Progenitor cell of endocrine pancreas (in vitro differentiated cells): Measurements from ENCODE around the gene BMERB1. TPM values are rescaled to one million over a fixed set of nuclear protein-coding genes. Genes with fewer than 3 reads are reported as not detected.
A peak's percentile ranks its signal among the peaks of the same experiment; 100 is the strongest.
"Not testable (repeated sequence)": the region's sequence is repeated elsewhere in the genome, so short reads cannot be mapped to it uniquely, and the experiment has no call there.

Source experiments
- DNase-seq: peaks from one replicate; pipeline ENCODE4 v3.0.0; 2021; ENCODE audit warnings: low spot score; ENCODE audit not compliant: unreplicated experiment
- H3K27ac Mint-ChIP-seq: 2 replicates; pipeline ENCODE4 v1.8.0; 2021; ENCODE audit warnings: mild to moderate bottlenecking, moderate library complexity, mixed read lengths
- H3K27me3 Mint-ChIP-seq: 2 replicates; pipeline ENCODE4 v1.8.0; 2021; ENCODE audit warnings: mixed read lengths
- H3K36me3 Mint-ChIP-seq: 2 replicates; pipeline ENCODE4 v1.8.0; 2022; ENCODE audit warnings: mixed read lengths; ENCODE audit not compliant: insufficient read depth
- H3K4me1 Mint-ChIP-seq: 2 replicates; pipeline ENCODE4 v1.8.0; 2021; ENCODE audit warnings: low read depth, mixed read lengths
- H3K4me3 Mint-ChIP-seq: 2 replicates; pipeline ENCODE4 v1.8.0; 2021; ENCODE audit warnings: low read depth, mild to moderate bottlenecking, moderate library complexity, mixed read lengths
- H3K9me3 Mint-ChIP-seq: 2 replicates; pipeline ENCODE4 v1.8.0; 2021; ENCODE audit warnings: low read depth, mixed read lengths
- total RNA-seq: library from RNA; stranded (reverse); gene quantifications from 2 replicates; pipeline ENCODE4 v1.2.1, GENCODE V29; 2021
- TF ChIP-seq, protein P1 (sequence below): fragments of 200-600 bp; sonication (generic); IDR thresholded peaks from one replicate; pipeline ENCODE4 v1.5.0; 2021; ENCODE audit warnings: antibody characterized with exemption, mild to moderate bottlenecking; ENCODE audit not compliant: unreplicated experiment

The BMERB1 gene
- total RNA-seq, 1 donor from 2014 or later = 13.5 TPM

- Mint-ChIP-seq H3K4me1 (peaks cover 7% of the 10 kb centered on the region), H3K4me3 (peak overlapping the region; percentile 87), H3K27ac (no peak overlapping the region), H3K27me3 (peaks cover 29% of the 10 kb centered on the region), H3K9me3 (no peaks in the 10 kb centered on the region), H3K36me3 (no peaks in the 10 kb centered on the region)
- no peak for DNase-seq
- TF ChIP-seq, protein P1, sequence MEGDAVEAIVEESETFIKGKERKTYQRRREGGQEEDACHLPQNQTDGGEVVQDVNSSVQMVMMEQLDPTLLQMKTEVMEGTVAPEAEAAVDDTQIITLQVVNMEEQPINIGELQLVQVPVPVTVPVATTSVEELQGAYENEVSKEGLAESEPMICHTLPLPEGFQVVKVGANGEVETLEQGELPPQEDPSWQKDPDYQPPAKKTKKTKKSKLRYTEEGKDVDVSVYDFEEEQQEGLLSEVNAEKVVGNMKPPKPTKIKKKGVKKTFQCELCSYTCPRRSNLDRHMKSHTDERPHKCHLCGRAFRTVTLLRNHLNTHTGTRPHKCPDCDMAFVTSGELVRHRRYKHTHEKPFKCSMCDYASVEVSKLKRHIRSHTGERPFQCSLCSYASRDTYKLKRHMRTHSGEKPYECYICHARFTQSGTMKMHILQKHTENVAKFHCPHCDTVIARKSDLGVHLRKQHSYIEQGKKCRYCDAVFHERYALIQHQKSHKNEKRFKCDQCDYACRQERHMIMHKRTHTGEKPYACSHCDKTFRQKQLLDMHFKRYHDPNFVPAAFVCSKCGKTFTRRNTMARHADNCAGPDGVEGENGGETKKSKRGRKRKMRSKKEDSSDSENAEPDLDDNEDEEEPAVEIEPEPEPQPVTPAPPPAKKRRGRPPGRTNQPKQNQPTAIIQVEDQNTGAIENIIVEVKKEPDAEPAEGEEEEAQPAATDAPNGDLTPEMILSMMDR = no peak
Observed at GRCh38 chr16:15435216-15435864, 952 bp downstream of the BMERB1 start.

DNA sequence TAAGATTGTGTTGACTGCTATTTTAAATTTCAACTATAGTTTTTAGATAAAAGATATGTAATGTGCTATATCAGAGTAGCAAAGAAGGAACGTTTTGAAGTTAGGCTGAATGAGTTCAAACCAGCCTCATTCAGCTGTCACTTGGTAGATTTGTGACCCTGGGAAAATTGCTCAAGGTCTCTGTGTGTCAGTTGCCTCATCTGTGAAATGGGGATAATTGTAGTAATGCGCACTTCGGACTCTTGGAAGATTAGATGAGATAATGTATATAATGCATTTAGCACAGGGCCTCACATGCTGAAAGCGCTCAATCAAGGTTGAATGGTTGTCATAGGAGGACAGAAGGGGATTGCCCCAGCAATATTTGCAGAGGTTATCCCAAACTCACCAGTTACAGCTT, 4.7 kb downstream of the BMERB1 start:
- no peak for DNase-seq
- Mint-ChIP-seq H3K9me3 (no peaks in the 10 kb centered on the region), H3K27ac (no peak overlapping the region), H3K36me3 (no peaks in the 10 kb centered on the region), H3K4me1 (peaks cover 7% of the 10 kb centered on the region), H3K27me3 (peaks cover 19% of the 10 kb centered on the region), H3K4me3 (no peak overlapping the region)
- TF ChIP-seq, protein P1 = no peak

DNA sequence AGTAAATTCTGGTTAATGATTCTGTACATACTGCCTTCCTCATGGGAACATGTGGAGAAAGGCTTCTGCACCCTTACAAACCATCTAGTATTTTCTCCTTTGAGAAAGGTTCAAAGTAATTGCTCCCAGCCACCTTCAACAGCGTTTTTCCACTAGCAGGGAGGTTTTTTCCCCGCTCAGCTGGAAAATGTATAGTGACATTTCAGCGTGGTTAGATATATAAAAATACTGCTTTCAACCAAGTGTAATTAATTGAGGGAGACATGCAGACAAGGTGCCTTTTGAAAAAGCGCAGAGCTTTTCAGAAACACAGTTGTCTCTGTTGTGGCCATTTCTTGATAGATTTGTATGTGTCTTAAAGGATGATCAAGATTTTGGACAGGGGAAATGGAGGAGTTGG, 5.1 kb downstream of the BMERB1 start:
- no peaks in the 10 kb centered on the region for H3K36me3 Mint-ChIP-seq
- H3K4me3 Mint-ChIP-seq = no peak overlapping the region
- TF ChIP-seq, protein P1 = no peak
- DNase-seq = no peak
- H3K27me3 Mint-ChIP-seq = peaks cover 15% of the 10 kb centered on the region
- H3K4me1 Mint-ChIP-seq = peaks cover 7% of the 10 kb centered on the region
- H3K9me3 Mint-ChIP-seq = no peaks in the 10 kb centered on the region
- H3K27ac Mint-ChIP-seq = no peak overlapping the region

DNA sequence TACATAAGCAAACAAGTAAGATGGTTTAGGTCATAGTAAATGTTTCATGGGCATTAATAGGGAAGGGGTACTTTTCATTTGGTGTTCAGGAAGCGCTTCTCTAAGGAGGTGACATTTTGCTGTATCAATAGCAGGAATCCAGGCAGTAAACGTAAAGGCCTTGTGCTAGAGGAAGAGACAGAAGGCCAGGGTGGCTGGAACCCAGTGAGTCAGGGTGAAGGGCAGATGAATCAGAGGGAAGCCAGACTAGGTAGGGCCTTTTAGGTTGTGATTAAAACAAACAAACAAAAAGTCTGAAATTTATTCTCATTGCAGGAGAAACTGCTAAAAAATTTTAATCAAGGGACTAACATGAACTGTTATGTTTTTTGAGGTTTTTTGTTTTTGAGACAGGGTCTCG, 6.5 kb downstream of the BMERB1 start:
- H3K36me3 Mint-ChIP-seq = peaks cover 2% of the 10 kb centered on the region
- H3K4me3 Mint-ChIP-seq = no peak overlapping the region
- DNase-seq = no peak
- H3K4me1 Mint-ChIP-seq = no peaks in the 10 kb centered on the region
- peak overlapping the region; percentile 78 for H3K27ac Mint-ChIP-seq
- peaks cover 4% of the 10 kb centered on the region for H3K9me3 Mint-ChIP-seq
- TF ChIP-seq, protein P1 = no peak
- peaks cover 5% of the 10 kb centered on the region for H3K27me3 Mint-ChIP-seq

GRCh38 chr16:15442140-15442539, 7.8 kb downstream of the BMERB1 start:
- not testable (repeated sequence) for H3K36me3 Mint-ChIP-seq, DNase-seq, H3K4me1 Mint-ChIP-seq, H3K4me3 Mint-ChIP-seq, H3K27ac Mint-ChIP-seq, H3K9me3 Mint-ChIP-seq, H3K27me3 Mint-ChIP-seq

- H3K27ac Mint-ChIP-seq = no peak overlapping the region
- peaks cover 4% of the 10 kb centered on the region for H3K9me3 Mint-ChIP-seq
Observed at GRCh38 chr16:15443753-15444152, 9.4 kb downstream of the BMERB1 start.

More at GRCh38 chr16:15443753-15444152, 9.4 kb downstream of the BMERB1 start:
- TF ChIP-seq, protein P1 = no peak
- H3K36me3 Mint-ChIP-seq = peaks cover 2% of the 10 kb centered on the region
- DNase-seq = no peak
- H3K4me1 Mint-ChIP-seq = no peaks in the 10 kb centered on the region
- no peaks in the 10 kb centered on the region for H3K27me3 Mint-ChIP-seq
- H3K4me3 Mint-ChIP-seq = no peak overlapping the region
